ENCODE results near the gene MSTN. TPM values are rescaled to one million over a fixed set of nuclear protein-coding genes. Genes with fewer than 3 reads are reported as not detected.

Gene MSTN
- total RNA-seq, 1 donor from 2014 or later: not detected

GRCh38 chr2:190084704-190085103 is 22.2 kb upstream of the MSTN start:
- FAIRE-seq: no peak

GRCh38 chr2:190082118-190082517 is 19.6 kb upstream of the MSTN start:
- Histone ChIP-seq H3K9ac (ENCODE audit: low read length) (no peak overlapping the region), H3K27ac (ENCODE audit: low read depth, low read length) (no peak overlapping the region), H3K4me2 (ENCODE audit: low read length) (no peak overlapping the region), H3K36me3 (ENCODE audit: insufficient read depth, low read length) (no peaks in the 10 kb centered on the region), H3K4me3 (ENCODE audit: insufficient read depth, low read depth, low read length) (no peak overlapping the region), H3K4me1 (ENCODE audit: insufficient read depth, low read length) (no peaks in the 10 kb centered on the region), H3K27me3 (ENCODE audit: insufficient read depth, low read length) (no peaks in the 10 kb centered on the region), H3K79me2 (ENCODE audit: insufficient read depth, low read length) (no peaks in the 10 kb centered on the region), H4K20me1 (ENCODE audit: insufficient read depth, low read length) (no peaks in the 10 kb centered on the region), H2AFZ (ENCODE audit: low read depth, low read length) (no peak overlapping the region), H3K9me3 (ENCODE audit: insufficient read depth, low read depth, low read length) (no peaks in the 10 kb centered on the region)
- Mint-ChIP-seq H3K27ac (ENCODE audit: unreplicated experiment) (no peak overlapping the region), H3K27me3 (ENCODE audit: low read depth, unreplicated experiment) (no peaks in the 10 kb centered on the region), H3K9me3 (ENCODE audit: unreplicated experiment) (no peaks in the 10 kb centered on the region), H3K4me3 (ENCODE audit: unreplicated experiment) (no peak overlapping the region), H3K36me3 (ENCODE audit: low read depth, unreplicated experiment) (no peaks in the 10 kb centered on the region), H3K4me1 (ENCODE audit: low read depth, unreplicated experiment) (no peaks in the 10 kb centered on the region)
- TF ChIP-seq EZH2 (IDR thresholded peaks at IDR 0.05; ENCODE audit: insufficient read depth, low read length) (no peak), CTCF (IDR thresholded peaks at IDR 0.05; ENCODE audit: insufficient read depth, low read depth, low read length) (no peak)
- no peak for DNase-seq (ENCODE audit: low read depth)
- FAIRE-seq: no peak

More at GRCh38 chr2:190084704-190085103, 22.2 kb upstream of the MSTN start:
- Mint-ChIP-seq H3K27ac (ENCODE audit: unreplicated experiment) (no peak overlapping the region), H3K9me3 (ENCODE audit: unreplicated experiment) (no peaks in the 10 kb centered on the region), H3K36me3 (ENCODE audit: low read depth, unreplicated experiment) (no peaks in the 10 kb centered on the region), H3K4me1 (ENCODE audit: low read depth, unreplicated experiment) (no peaks in the 10 kb centered on the region), H3K4me3 (ENCODE audit: unreplicated experiment) (no peak overlapping the region), H3K27me3 (ENCODE audit: low read depth, unreplicated experiment) (no peaks in the 10 kb centered on the region)
- Histone ChIP-seq H3K27me3 (ENCODE audit: insufficient read depth, low read length) (no peaks in the 10 kb centered on the region), H3K4me1 (ENCODE audit: insufficient read depth, low read length) (no peaks in the 10 kb centered on the region), H3K27ac (ENCODE audit: low read depth, low read length) (no peak overlapping the region), H3K36me3 (ENCODE audit: insufficient read depth, low read length) (no peaks in the 10 kb centered on the region), H3K9ac (ENCODE audit: low read length) (no peak overlapping the region), H2AFZ (ENCODE audit: low read depth, low read length) (no peak overlapping the region), H4K20me1 (ENCODE audit: insufficient read depth, low read length) (no peaks in the 10 kb centered on the region), H3K9me3 (ENCODE audit: insufficient read depth, low read depth, low read length) (no peaks in the 10 kb centered on the region), H3K4me3 (ENCODE audit: insufficient read depth, low read depth, low read length) (no peak overlapping the region), H3K4me2 (ENCODE audit: low read length) (no peak overlapping the region), H3K79me2 (ENCODE audit: insufficient read depth, low read length) (no peaks in the 10 kb centered on the region)
- no peak for DNase-seq (ENCODE audit: low read depth)
- no peak for TF ChIP-seq CTCF (IDR thresholded peaks at IDR 0.05; ENCODE audit: insufficient read depth, low read depth, low read length)
- no peak for TF ChIP-seq EZH2 (IDR thresholded peaks at IDR 0.05; ENCODE audit: insufficient read depth, low read length)

GRCh38 chr2:190080527-190081049 is 18.1 kb upstream of the MSTN start:
- Histone ChIP-seq H2AFZ (ENCODE audit: low read depth, low read length) (no peak overlapping the region), H3K9ac (ENCODE audit: low read length) (no peak overlapping the region), H3K4me3 (ENCODE audit: insufficient read depth, low read depth, low read length) (no peak overlapping the region), H4K20me1 (ENCODE audit: insufficient read depth, low read length) (no peaks in the 10 kb centered on the region), H3K36me3 (ENCODE audit: insufficient read depth, low read length) (no peaks in the 10 kb centered on the region), H3K9me3 (ENCODE audit: insufficient read depth, low read depth, low read length) (no peaks in the 10 kb centered on the region), H3K27ac (ENCODE audit: low read depth, low read length) (no peak overlapping the region), H3K4me2 (ENCODE audit: low read length) (no peak overlapping the region), H3K79me2 (ENCODE audit: insufficient read depth, low read length) (no peaks in the 10 kb centered on the region), H3K27me3 (ENCODE audit: insufficient read depth, low read length) (no peaks in the 10 kb centered on the region), H3K4me1 (ENCODE audit: insufficient read depth, low read length) (no peaks in the 10 kb centered on the region)
- TF ChIP-seq CTCF (IDR thresholded peaks at IDR 0.05; ENCODE audit: insufficient read depth, low read depth, low read length) (no peak), EZH2 (IDR thresholded peaks at IDR 0.05; ENCODE audit: insufficient read depth, low read length) (no peak)
- Mint-ChIP-seq H3K36me3 (ENCODE audit: low read depth, unreplicated experiment) (no peaks in the 10 kb centered on the region), H3K4me1 (ENCODE audit: low read depth, unreplicated experiment) (no peaks in the 10 kb centered on the region), H3K27ac (ENCODE audit: unreplicated experiment) (no peak overlapping the region), H3K27me3 (ENCODE audit: low read depth, unreplicated experiment) (no peaks in the 10 kb centered on the region), H3K9me3 (ENCODE audit: unreplicated experiment) (no peaks in the 10 kb centered on the region), H3K4me3 (ENCODE audit: unreplicated experiment) (no peak overlapping the region)
- FAIRE-seq (no peak), DNase-seq (ENCODE audit: low read depth) (no peak)
